K562 (cell line): ENCODE results near the gene SPINK14. TPM values are rescaled to one million over a fixed set of nuclear protein-coding genes. Genes with fewer than 3 reads are reported as not detected.

Source experiments
- ATAC-seq: fragments of 200-7000 bp; cut with Tn5 transposase; 3 replicates; pipeline ENCODE4 v1.9.1; 2020; ENCODE audit warnings: moderate library complexity
- BruUV-seq: library from RNA; stranded (reverse); fragments of 400-500 nt; replicated peaks from 2 replicates; lab custom pipeline; 2021; lab: Mats Ljungman, UMichigan
- CTCF ChIA-PET: fragments of 300-600 bp; formaldehyde crosslinking; extraction: SDS; loops from one replicate; lab custom pipeline; 2021; ENCODE audit warnings: low intra/inter-chr PET ratio; lab: Yijun Ruan, JAX
- POLR2A ChIA-PET: fragments of 300-600, 350-650 bp; sonication (Branson Sonifier 250); formaldehyde crosslinking; extraction: SDS; loops from one replicate; lab custom pipeline; 2021; ENCODE audit warnings: antibody characterized with exemption, inconsistent platforms; lab: Yijun Ruan, JAX
- DNase-seq, 4 experiments: peaks; one replicate each; pipeline versions ENCODE4 v3.0.0 to v3.0.0-alpha.2; 2011 to 2018; ENCODE audit warnings: low spot score in 3 of 4, mixed read lengths in 3 of 4; ENCODE audit errors: extremely low read depth in 1 of 4
- FAIRE-seq: peaks from 2 replicates; lab custom pipeline; 2011; peaks lifted over from hg19 to GRCh38; lab: Jason Lieb, UNC
- H2AFZ ChIP-seq: 2 replicates; pipeline ENCODE4 v1.6.0; 2011; ENCODE audit warnings: low read depth, low read length, control low read depth, inconsistent platforms
- H3K27ac ChIP-seq: fragments of 200-600 bp; 3 replicates; pipeline ENCODE4 v1.8.0; 2011; ENCODE audit warnings: low read depth, mild to moderate bottlenecking, control low read depth, inconsistent platforms, low read length, moderate library complexity, mixed read lengths; ENCODE audit errors: extremely low read depth
- H3K27me3 ChIP-seq, 2 experiments: fragments of 300-600 bp in 1 of 2; 2 replicates in 1 of 2; 3 replicates in 1 of 2; pipeline versions ENCODE4 v1.6.0 to v1.8.0; 2011; ENCODE audit warnings: inconsistent platforms in 2 of 2, low read length in 2 of 2, mild to moderate bottlenecking in 1 of 2, mixed read lengths in 1 of 2, moderate library complexity in 1 of 2; ENCODE audit not compliant: control insufficient read depth in 2 of 2, insufficient read depth in 2 of 2
- H3K36me3 ChIP-seq: fragments of 300-600 bp; 3 replicates; pipeline ENCODE4 v1.8.0; 2011; ENCODE audit warnings: mild to moderate bottlenecking, low read length, inconsistent platforms; ENCODE audit not compliant: control insufficient read depth, insufficient read depth
- H3K4me1 ChIP-seq, 2 experiments: fragments of 200-600 bp in 1 of 2; replicated peaks in 1 of 2; 2 replicates in 1 of 2; 3 replicates in 1 of 2; pipeline versions ENCODE4 v1.5.1 to v1.8.0; 2011; ENCODE audit warnings: inconsistent platforms in 2 of 2, low read length in 2 of 2, mild to moderate bottlenecking in 1 of 2, mixed read lengths in 1 of 2, moderate library complexity in 1 of 2; ENCODE audit not compliant: control insufficient read depth in 2 of 2, insufficient read depth in 2 of 2
- H3K4me2 ChIP-seq: 2 replicates; pipeline ENCODE4 v1.6.1; 2011; ENCODE audit warnings: low read length, control low read depth, inconsistent platforms, mixed read lengths; ENCODE audit not compliant: insufficient read depth
- H3K4me3 ChIP-seq: fragments of 200-600 bp; sonication (generic), shearing (Covaris generic); 2 replicates; pipeline ENCODE4 v1.5.1; 2016; ENCODE audit warnings: control low read depth, inconsistent platforms
- H3K79me2 ChIP-seq: fragments of 200-600 bp; 3 replicates; pipeline ENCODE4 v1.8.0; 2011; ENCODE audit warnings: low read length, inconsistent platforms; ENCODE audit not compliant: control insufficient read depth, insufficient read depth
- H3K9ac ChIP-seq, 2 experiments: 2 replicates each; pipeline versions ENCODE4 v1.6.0 to v1.6.1; 2011; ENCODE audit warnings: low read depth in 2 of 2, low read length in 2 of 2, control low read depth in 1 of 2, inconsistent platforms in 1 of 2, mild to moderate bottlenecking in 1 of 2, mixed read lengths in 1 of 2; ENCODE audit not compliant: insufficient read depth in 1 of 2
- H3K9me1 ChIP-seq: one replicate; pipeline ENCODE4 v1.6.0; 2011; ENCODE audit warnings: inconsistent platforms, mild to moderate bottlenecking, low read length, moderate library complexity; ENCODE audit not compliant: control insufficient read depth, insufficient read depth
- H3K9me3 ChIP-seq: replicated peaks from 2 replicates; pipeline ENCODE4 v1.5.1; 2011; ENCODE audit warnings: low read depth, low read length, inconsistent platforms; ENCODE audit not compliant: control insufficient read depth, insufficient read depth
- H4K20me1 ChIP-seq: replicated peaks from 2 replicates; pipeline ENCODE4 v1.6.1; 2011; ENCODE audit warnings: low read length, inconsistent platforms, mixed read lengths; ENCODE audit not compliant: control insufficient read depth, insufficient read depth
- ASH1L ChIP-seq: fragments of 450-650 bp; IDR thresholded peaks from 2 replicates; pipeline ENCODE4 v1.6.1; 2018; ENCODE audit warnings: borderline replicate concordance, mild to moderate bottlenecking, low read depth; ENCODE audit not compliant: partially characterized antibody
- DDX20 ChIP-seq: fragments of 450-650 bp; IDR thresholded peaks from 2 replicates; pipeline ENCODE4 v1.6.1; 2016; ENCODE audit warnings: missing genetic modification characterization, low read depth, mild to moderate bottlenecking, missing compliant biosample characterization, moderate library complexity
- ELF2 ChIP-seq: fragments of 250-450 bp; sonication (Bioruptor Pico); IDR thresholded peaks from 2 replicates; pipeline ENCODE4 v1.5.0; 2021; ENCODE audit warnings: mild to moderate bottlenecking
- POLR2G ChIP-seq: fragments of 200-400 bp; formaldehyde crosslinking; IDR thresholded peaks from 2 replicates; pipeline ENCODE4 v1.6.1; 2017; ENCODE audit warnings: low read depth, mild to moderate bottlenecking, antibody characterized with exemption, low read length, moderate library complexity
- POLR3G ChIP-seq: IDR thresholded peaks from 2 replicates; pipeline ENCODE4 v1.6.1; 2011; ENCODE audit not compliant: insufficient read length, insufficient replicate concordance; ENCODE audit errors: extremely low read depth
- SAFB ChIP-seq: fragments of 200-400 bp; formaldehyde crosslinking; IDR thresholded peaks from 2 replicates; pipeline ENCODE4 v1.6.1; 2017; ENCODE audit warnings: low read depth, low read length, borderline replicate concordance
- SMAD3 ChIP-seq: fragments of 450-650 bp; formaldehyde crosslinking; conservative IDR thresholded peaks from 2 replicates; pipeline ENCODE4 v1.4.0; 2020; ENCODE audit warnings: mild to moderate bottlenecking
- TRIM28 ChIP-seq: fragments of 450-650 bp; IDR thresholded peaks from 2 replicates; pipeline ENCODE4 v1.6.1; 2017
- WGBS: fragments of 100-300 bp; shearing (Covaris generic); methylation state at CpG from one replicate; pipeline ENCODE4 v1.1.6; 2016; ENCODE audit warnings: low coverage, mixed read lengths; ENCODE audit not compliant: insufficient coverage; ENCODE audit errors: missing lambda C conversion rate; 5-methylcytosine and 5-hydroxymethylcytosine counted together
- in situ Hi-C: fragments of 300-500 bp; cut with MboI; formaldehyde crosslinking; loops from 4 replicates; pipeline ENCODE4 v1.15.0; 2018; ENCODE audit warnings: inconsistent platforms, mixed read lengths
- intact Hi-C: fragments of 100-400 bp; cut with micrococcal nuclease; formaldehyde crosslinking; loops from 2 replicates; pipeline ENCODE4 v1.14.2; 2022
- polyA plus RNA-seq, 8 experiments: library from polyadenylated mRNA; depleted of rRNA in 4 of 8; stranded (reverse) in 5 of 8; unstranded in 3 of 8; fragments of >200 nt; fragmentation: Nextera tagmentation in 2 of 8; fragmentation: Illumina TruSeq in 1 of 8; extraction: Ambion mirVana in 2 of 8; extraction: Trizol in 1 of 8; gene quantifications; 2 replicates each; pipeline versions ENCODE4 v1.2.1 to v1.2.3, GENCODE V29; 2011 to 2014; ENCODE audit warnings: inconsistent platforms in 1 of 8, missing spikeins in 1 of 8
- total RNA-seq, 7 experiments: library from RNA; depleted of rRNA in 6 of 7; stranded (reverse); fragments of >200 nt in 6 of 7; fragmentation: Illumina TruSeq in 2 of 7; extraction: Trizol in 2 of 7; gene quantifications; 2 replicates each; pipeline versions ENCODE4 v1.2.1 to v1.2.3, GENCODE V29; 2011 to 2021; ENCODE audit warnings: low replicate concordance in 1 of 7

SPINK14 gene
- total and polyA plus RNA-seq, 9 of the 15 experiments (the other 6 are each of a cell fraction or from before 2014, with no cell fraction given): not detected

GRCh38 chr5:148147415-148147814, 20.9 kb upstream of the SPINK14 start:
- WGBS: 13% methylated on average over 4 of the region's 4 CpGs
- Histone ChIP-seq H3K9ac (no peak overlapping the region), H3K36me3 (no peaks in the 10 kb centered on the region), H3K4me3 (no peak overlapping the region), H3K9me1 (no peaks in the 10 kb centered on the region), H4K20me1 (no peaks in the 10 kb centered on the region), H3K79me2 (no peaks in the 10 kb centered on the region), H3K4me1 (no peaks in the 10 kb centered on the region), H3K4me2 (no peak overlapping the region), H2AFZ (no peak overlapping the region), H3K27ac (no peak overlapping the region), H3K27me3 (no peaks in the 10 kb centered on the region), H3K9me3 (no peaks in the 10 kb centered on the region; the same call in 1 of the 2 replicates)
- FAIRE-seq (no peak), ATAC-seq (no peak), DNase-seq (no peak)
- CTCF ChIA-PET: no interaction called here
- POLR2A ChIA-PET: no interaction called here
- in situ Hi-C loops: no loop called here
- intact Hi-C loops: no loop called here
- no TSS peak for BruUV-seq
- TF ChIP-seq POLR3G: no peak
- TF ChIP-seq DDX20 (tag): no peak
- no peak for TF ChIP-seq ASH1L
- TF ChIP-seq POLR2G: no peak
- TF ChIP-seq SAFB: no peak
- TF ChIP-seq TRIM28: no peak
- no peak for TF ChIP-seq ELF2 (CRISPR knock-in tag)
- no peak for TF ChIP-seq SMAD3 (CRISPR knock-in tag)
